Measurements from ENCODE around the gene PELI2. TPM values are rescaled to one million over a fixed set of nuclear protein-coding genes. Genes with fewer than 3 reads are reported as not detected.

Gene PELI2
- total and polyA plus RNA-seq, 11 donors: 0.80 to 5.2 (median 3.3) TPM

DNA sequence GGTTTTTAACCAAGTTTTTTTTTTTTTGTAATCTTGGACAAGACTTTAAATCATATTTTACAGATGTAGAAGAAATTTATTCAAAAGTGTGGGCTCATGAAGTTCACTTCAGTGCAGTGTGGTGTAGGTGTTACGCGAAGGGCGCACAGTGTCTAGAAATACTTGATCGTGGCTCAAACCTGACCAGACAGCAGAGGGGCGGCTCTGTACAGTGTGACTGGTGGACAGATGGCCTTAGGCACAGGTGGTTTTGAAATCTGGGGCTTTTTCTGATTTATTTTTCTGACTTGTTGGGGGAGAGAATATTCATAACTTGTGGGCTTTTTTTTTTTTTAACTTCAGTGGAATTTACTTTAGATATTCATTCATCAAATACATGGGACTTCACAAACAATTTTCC, 179.2 kb downstream of the PELI2 start:
- no peaks in the 10 kb centered on the region for H3K9me3 ChIP-seq
- TF ChIP-seq, protein P1, sequence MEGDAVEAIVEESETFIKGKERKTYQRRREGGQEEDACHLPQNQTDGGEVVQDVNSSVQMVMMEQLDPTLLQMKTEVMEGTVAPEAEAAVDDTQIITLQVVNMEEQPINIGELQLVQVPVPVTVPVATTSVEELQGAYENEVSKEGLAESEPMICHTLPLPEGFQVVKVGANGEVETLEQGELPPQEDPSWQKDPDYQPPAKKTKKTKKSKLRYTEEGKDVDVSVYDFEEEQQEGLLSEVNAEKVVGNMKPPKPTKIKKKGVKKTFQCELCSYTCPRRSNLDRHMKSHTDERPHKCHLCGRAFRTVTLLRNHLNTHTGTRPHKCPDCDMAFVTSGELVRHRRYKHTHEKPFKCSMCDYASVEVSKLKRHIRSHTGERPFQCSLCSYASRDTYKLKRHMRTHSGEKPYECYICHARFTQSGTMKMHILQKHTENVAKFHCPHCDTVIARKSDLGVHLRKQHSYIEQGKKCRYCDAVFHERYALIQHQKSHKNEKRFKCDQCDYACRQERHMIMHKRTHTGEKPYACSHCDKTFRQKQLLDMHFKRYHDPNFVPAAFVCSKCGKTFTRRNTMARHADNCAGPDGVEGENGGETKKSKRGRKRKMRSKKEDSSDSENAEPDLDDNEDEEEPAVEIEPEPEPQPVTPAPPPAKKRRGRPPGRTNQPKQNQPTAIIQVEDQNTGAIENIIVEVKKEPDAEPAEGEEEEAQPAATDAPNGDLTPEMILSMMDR (IDR thresholded peaks at IDR 0.05): no peak
- TF ChIP-seq POLR2A (IDR thresholded peaks at IDR 0.05): no peak
- peaks cover 0 to 4% (median 0%) of the 10 kb centered on the region in 12 donors for H3K4me1 ChIP-seq
- ATAC-seq (no peak), DNase-seq (no peak)
- no peak overlapping the region for H3K27ac ChIP-seq
- no peaks in the 10 kb centered on the region for H3K27me3 ChIP-seq
- intact Hi-C loops (cut with DNase I): no loop called here
- 91 to 97% (median 96%) methylated on average over 5 of the region's 5 CpGs for WGBS, 4 donors
- no peak overlapping the region for H3K4me3 ChIP-seq
- peaks cover 0 to 7% (median 4%) of the 10 kb centered on the region in 9 donors for H3K36me3 ChIP-seq

DNA sequence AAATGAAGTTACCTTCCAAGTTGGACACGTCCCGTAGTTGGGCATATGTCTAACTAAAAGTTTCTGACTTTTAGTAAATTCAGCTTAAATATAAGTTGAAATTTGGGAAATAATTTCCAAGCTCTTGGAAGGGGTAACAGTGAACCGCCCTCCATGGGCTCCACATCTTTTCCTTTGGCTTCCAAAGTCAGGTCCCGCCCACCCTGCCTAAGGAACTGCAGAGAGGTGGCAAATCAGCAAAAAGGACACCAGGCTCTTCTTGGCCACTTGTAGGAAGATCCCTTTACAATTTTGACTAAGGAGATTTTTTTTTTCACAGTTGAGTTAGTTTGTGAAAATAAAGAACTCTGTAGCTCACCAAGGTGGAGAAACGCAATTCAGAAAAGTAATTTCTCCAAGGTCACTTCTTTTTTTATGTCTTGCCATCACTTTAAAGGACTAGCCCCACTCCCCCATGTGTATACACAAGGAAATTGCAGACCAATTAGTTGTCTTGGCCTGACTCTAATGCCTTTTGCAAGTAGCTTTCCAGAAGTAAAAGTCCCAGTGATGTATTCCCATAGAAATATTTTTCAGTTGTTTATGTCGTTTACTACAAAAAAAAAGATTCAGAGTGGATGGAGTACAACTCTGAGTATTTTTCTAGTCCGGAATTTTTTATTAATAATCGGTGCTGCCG, 181.2 kb downstream of the PELI2 start:
- intact Hi-C loops (cut with DNase I): no loop called here
- 87 to 89% (median 88%) methylated on average over 9 of the region's 9 CpGs for WGBS, 4 donors
- no peaks in the 10 kb centered on the region for H3K9me3 ChIP-seq
- H3K36me3 ChIP-seq: peaks cover 0 to 7% (median 4%) of the 10 kb centered on the region in 9 donors
- H3K27ac ChIP-seq: no peak overlapping the region
- DNase-seq (no peak), ATAC-seq (no peak)
- H3K27me3 ChIP-seq: no peaks in the 10 kb centered on the region
- no peak for TF ChIP-seq POLR2A (IDR thresholded peaks at IDR 0.05)
- TF ChIP-seq, protein P1 (IDR thresholded peaks at IDR 0.05): no peak
- H3K4me1 ChIP-seq: peaks cover 0 to 4% (median 0%) of the 10 kb centered on the region in 12 donors
- no peak overlapping the region for H3K4me3 ChIP-seq

GRCh38 chr14:56300495-56300894, 182.3 kb downstream of the PELI2 start:
- WGBS, 4 donors: 82 to 89% (median 87%) methylated on average over 4 of the region's 4 CpGs
- ATAC-seq: no peak

DNA sequence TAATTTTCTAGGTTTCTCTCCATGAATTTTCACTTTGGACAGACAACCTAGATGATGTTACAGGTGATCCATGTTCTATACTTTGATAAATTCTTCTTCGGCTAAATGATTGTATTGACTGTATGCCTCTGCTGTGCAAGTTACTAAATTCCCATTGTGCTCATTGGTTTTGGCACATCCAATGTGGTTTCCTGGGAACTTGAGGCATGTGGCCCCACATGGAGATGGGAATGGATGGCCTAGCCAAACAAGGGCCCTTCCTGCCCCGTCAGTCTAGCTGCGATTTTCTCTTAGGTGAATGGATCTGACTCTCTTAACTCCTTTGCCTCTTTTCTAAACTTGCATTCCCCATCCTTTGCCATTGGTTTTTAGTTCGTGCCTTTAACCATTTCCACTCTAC, 186.2 kb downstream of the PELI2 start:
- Histone ChIP-seq H3K27me3 (no peaks in the 10 kb centered on the region), H3K4me1 (peaks cover 0 to 4% (median 0%) of the 10 kb centered on the region in 12 donors), H3K4me3 (no peak overlapping the region), H3K27ac (no peak overlapping the region), H3K9me3 (peaks cover 0 to 11% (median 2%) of the 10 kb centered on the region in 12 donors), H3K36me3 (no peaks in the 10 kb centered on the region)
- TF ChIP-seq, protein P1 (IDR thresholded peaks at IDR 0.05): no peak
- TF ChIP-seq POLR2A (IDR thresholded peaks at IDR 0.05): no peak
- no peak for DNase-seq
- WGBS, 4 donors: 93 to 96% (median 94%) methylated on average over 4 of the region's 4 CpGs
- no peak for ATAC-seq
- intact Hi-C loops (cut with DNase I): no loop called here

More at GRCh38 chr14:56300495-56300894, 182.3 kb downstream of the PELI2 start:
- Histone ChIP-seq H3K36me3 (peaks cover 0 to 7% (median 4%) of the 10 kb centered on the region in 9 donors), H3K4me3 (no peak overlapping the region), H3K4me1 (peaks cover 0 to 4% (median 0%) of the 10 kb centered on the region in 12 donors), H3K27ac (no peak overlapping the region), H3K9me3 (peaks cover 0 to 6% (median under 1%) of the 10 kb centered on the region in 12 donors), H3K27me3 (no peaks in the 10 kb centered on the region)
- TF ChIP-seq POLR2A (IDR thresholded peaks at IDR 0.05): no peak
- TF ChIP-seq, protein P1 (IDR thresholded peaks at IDR 0.05): no peak
- no peak for DNase-seq
- intact Hi-C loops (cut with DNase I): no loop called here
